K562 (cell line): ENCODE data around the gene TANC1. TPM values are rescaled to one million over a fixed set of nuclear protein-coding genes. Genes with fewer than 3 reads are reported as not detected.

Experiments
- ATAC-seq: fragments of 200-7000 bp; cut with Tn5 transposase; 3 replicates; pipeline ENCODE4 v1.9.1; 2020; ENCODE audit warnings: moderate library complexity
- BruUV-seq: library from RNA; stranded (reverse); fragments of 400-500 nt; replicated peaks from 2 replicates; lab custom pipeline; 2021; lab: Mats Ljungman, UMichigan
- CTCF ChIA-PET: fragments of 300-600 bp; formaldehyde crosslinking; extraction: SDS; loops from one replicate; lab custom pipeline; 2021; ENCODE audit warnings: low intra/inter-chr PET ratio; lab: Yijun Ruan, JAX
- POLR2A ChIA-PET: fragments of 300-600, 350-650 bp; sonication (Branson Sonifier 250); formaldehyde crosslinking; extraction: SDS; loops from one replicate; lab custom pipeline; 2021; ENCODE audit warnings: antibody characterized with exemption, inconsistent platforms; lab: Yijun Ruan, JAX
- DNase-seq, 4 experiments: peaks; one replicate each; pipeline versions ENCODE4 v3.0.0 to v3.0.0-alpha.2; 2011 to 2018; ENCODE audit warnings: low spot score in 3 of 4, mixed read lengths in 3 of 4; ENCODE audit errors: extremely low read depth in 1 of 4
- FAIRE-seq: peaks from 2 replicates; lab custom pipeline; 2011; peaks lifted over from hg19 to GRCh38; lab: Jason Lieb, UNC
- H2AFZ ChIP-seq: 2 replicates; pipeline ENCODE4 v1.6.0; 2011; ENCODE audit warnings: low read depth, low read length, control low read depth, inconsistent platforms
- H3K27ac ChIP-seq: fragments of 200-600 bp; 3 replicates; pipeline ENCODE4 v1.8.0; 2011; ENCODE audit warnings: low read depth, mild to moderate bottlenecking, control low read depth, inconsistent platforms, low read length, moderate library complexity, mixed read lengths; ENCODE audit errors: extremely low read depth
- H3K27me3 ChIP-seq, 2 experiments: fragments of 300-600 bp in 1 of 2; 2 replicates in 1 of 2; 3 replicates in 1 of 2; pipeline versions ENCODE4 v1.6.0 to v1.8.0; 2011; ENCODE audit warnings: inconsistent platforms in 2 of 2, low read length in 2 of 2, mild to moderate bottlenecking in 1 of 2, mixed read lengths in 1 of 2, moderate library complexity in 1 of 2; ENCODE audit not compliant: control insufficient read depth in 2 of 2, insufficient read depth in 2 of 2
- H3K36me3 ChIP-seq: fragments of 300-600 bp; 3 replicates; pipeline ENCODE4 v1.8.0; 2011; ENCODE audit warnings: mild to moderate bottlenecking, low read length, inconsistent platforms; ENCODE audit not compliant: control insufficient read depth, insufficient read depth
- H3K4me1 ChIP-seq, 2 experiments: fragments of 200-600 bp in 1 of 2; replicated peaks in 1 of 2; 2 replicates in 1 of 2; 3 replicates in 1 of 2; pipeline versions ENCODE4 v1.5.1 to v1.8.0; 2011; ENCODE audit warnings: inconsistent platforms in 2 of 2, low read length in 2 of 2, mild to moderate bottlenecking in 1 of 2, mixed read lengths in 1 of 2, moderate library complexity in 1 of 2; ENCODE audit not compliant: control insufficient read depth in 2 of 2, insufficient read depth in 2 of 2
- H3K4me2 ChIP-seq: 2 replicates; pipeline ENCODE4 v1.6.1; 2011; ENCODE audit warnings: low read length, control low read depth, inconsistent platforms, mixed read lengths; ENCODE audit not compliant: insufficient read depth
- H3K4me3 ChIP-seq: fragments of 200-600 bp; sonication (generic), shearing (Covaris generic); 2 replicates; pipeline ENCODE4 v1.5.1; 2016; ENCODE audit warnings: control low read depth, inconsistent platforms
- H3K79me2 ChIP-seq: fragments of 200-600 bp; 3 replicates; pipeline ENCODE4 v1.8.0; 2011; ENCODE audit warnings: low read length, inconsistent platforms; ENCODE audit not compliant: control insufficient read depth, insufficient read depth
- H3K9ac ChIP-seq, 2 experiments: 2 replicates each; pipeline versions ENCODE4 v1.6.0 to v1.6.1; 2011; ENCODE audit warnings: low read depth in 2 of 2, low read length in 2 of 2, control low read depth in 1 of 2, inconsistent platforms in 1 of 2, mild to moderate bottlenecking in 1 of 2, mixed read lengths in 1 of 2; ENCODE audit not compliant: insufficient read depth in 1 of 2
- H3K9me1 ChIP-seq: one replicate; pipeline ENCODE4 v1.6.0; 2011; ENCODE audit warnings: inconsistent platforms, mild to moderate bottlenecking, low read length, moderate library complexity; ENCODE audit not compliant: control insufficient read depth, insufficient read depth
- H3K9me3 ChIP-seq: replicated peaks from 2 replicates; pipeline ENCODE4 v1.5.1; 2011; ENCODE audit warnings: low read depth, low read length, inconsistent platforms; ENCODE audit not compliant: control insufficient read depth, insufficient read depth
- H4K20me1 ChIP-seq: replicated peaks from 2 replicates; pipeline ENCODE4 v1.6.1; 2011; ENCODE audit warnings: low read length, inconsistent platforms, mixed read lengths; ENCODE audit not compliant: control insufficient read depth, insufficient read depth
- DMBX1 ChIP-seq: fragments of 250-450 bp; sonication (Bioruptor Pico); IDR thresholded peaks from 2 replicates; pipeline ENCODE4 v1.8.0; 2022; ENCODE audit warnings: inconsistent platforms, mild to moderate bottlenecking, moderate library complexity, borderline replicate concordance
- E2F8 ChIP-seq: fragments of 450-650 bp; IDR thresholded peaks from 2 replicates; pipeline ENCODE4 v1.7.1; 2018; ENCODE audit warnings: mild to moderate bottlenecking, low read depth; ENCODE audit not compliant: partially characterized antibody
- ELF2 ChIP-seq: fragments of 250-450 bp; sonication (Bioruptor Pico); IDR thresholded peaks from 2 replicates; pipeline ENCODE4 v1.5.0; 2021; ENCODE audit warnings: mild to moderate bottlenecking
- ERF ChIP-seq: fragments of 450-650 bp; formaldehyde crosslinking; IDR thresholded peaks from 2 replicates; pipeline ENCODE4 v1.4.0; 2020; ENCODE audit warnings: mild to moderate bottlenecking, mixed read lengths
- NR2F6 ChIP-seq: fragments of 450-650 bp; formaldehyde crosslinking; IDR thresholded peaks from 2 replicates; pipeline ENCODE4 v1.4.0; 2020; ENCODE audit warnings: mild to moderate bottlenecking
- SETDB1 ChIP-seq: IDR thresholded peaks from one replicate; pipeline ENCODE4 v1.6.1; 2012; ENCODE audit warnings: low read length, control low read depth, inconsistent platforms
- SIN3B ChIP-seq: fragments of 450-650 bp; IDR thresholded peaks from 2 replicates; pipeline ENCODE4 v1.6.1; 2017; ENCODE audit warnings: low read depth, mild to moderate bottlenecking, moderate library complexity
- SMAD4 ChIP-seq: fragments of 250-450 bp; sonication (Bioruptor Pico); conservative IDR thresholded peaks from 2 replicates; pipeline ENCODE4 v1.8.0; 2021; ENCODE audit warnings: inconsistent platforms, mild to moderate bottlenecking, moderate library complexity
- ZNF134 ChIP-seq: fragments of 250-450 bp; sonication (Bioruptor Pico); conservative IDR thresholded peaks from 2 replicates; pipeline ENCODE4 v1.4.0; 2020
- ZNF274 ChIP-seq: IDR thresholded peaks from 2 replicates; pipeline ENCODE4 v1.6.1; 2011; ENCODE audit warnings: low read depth, mild to moderate bottlenecking, low read length, moderate library complexity, borderline replicate concordance
- ZNF384 ChIP-seq: IDR thresholded peaks from 2 replicates; pipeline ENCODE4 v1.6.1; 2012; ENCODE audit warnings: low read depth, low read length, improper control_type of control experiment
- ZNF584 ChIP-seq: fragments of 200-800 bp; sonication (Bioruptor generic); IDR thresholded peaks from 2 replicates; pipeline ENCODE4 v1.6.1; 2016; ENCODE audit warnings: low read depth, mild to moderate bottlenecking, missing genetic modification characterization, missing compliant biosample characterization
- WGBS: fragments of 100-300 bp; shearing (Covaris generic); methylation state at CpG from one replicate; pipeline ENCODE4 v1.1.6; 2016; ENCODE audit warnings: low coverage, mixed read lengths; ENCODE audit not compliant: insufficient coverage; ENCODE audit errors: missing lambda C conversion rate; 5-methylcytosine and 5-hydroxymethylcytosine counted together
- in situ Hi-C: fragments of 300-500 bp; cut with MboI; formaldehyde crosslinking; loops from 4 replicates; pipeline ENCODE4 v1.15.0; 2018; ENCODE audit warnings: inconsistent platforms, mixed read lengths
- intact Hi-C: fragments of 100-400 bp; cut with micrococcal nuclease; formaldehyde crosslinking; loops from 2 replicates; pipeline ENCODE4 v1.14.2; 2022
- polyA plus RNA-seq, 8 experiments: library from polyadenylated mRNA; depleted of rRNA in 4 of 8; stranded (reverse) in 5 of 8; unstranded in 3 of 8; fragments of >200 nt; fragmentation: Nextera tagmentation in 2 of 8; fragmentation: Illumina TruSeq in 1 of 8; extraction: Ambion mirVana in 2 of 8; extraction: Trizol in 1 of 8; gene quantifications; 2 replicates each; pipeline versions ENCODE4 v1.2.1 to v1.2.3, GENCODE V29; 2011 to 2014; ENCODE audit warnings: inconsistent platforms in 1 of 8, missing spikeins in 1 of 8
- total RNA-seq, 7 experiments: library from RNA; depleted of rRNA in 6 of 7; stranded (reverse); fragments of >200 nt in 6 of 7; fragmentation: Illumina TruSeq in 2 of 7; extraction: Trizol in 2 of 7; gene quantifications; 2 replicates each; pipeline versions ENCODE4 v1.2.1 to v1.2.3, GENCODE V29; 2011 to 2021; ENCODE audit warnings: low replicate concordance in 1 of 7
- TF ChIP-seq, protein P1 (sequence below): fragments of 250-450 bp; sonication (Bioruptor Pico); IDR thresholded peaks from 2 replicates; pipeline ENCODE4 v1.5.0; 2021; ENCODE audit warnings: mild to moderate bottlenecking, moderate library complexity
- TF ChIP-seq, protein P2 (sequence below): fragments of 450-650 bp; formaldehyde crosslinking; IDR thresholded peaks from 2 replicates; pipeline ENCODE4 v1.4.0; 2020; ENCODE audit warnings: mild to moderate bottlenecking, moderate library complexity

TANC1 gene
- total and polyA plus RNA-seq, 9 of the 15 experiments (the other 6 are each of a cell fraction or from before 2014, with no cell fraction given): under 0.01 to 0.20 (median 0.07) TPM; not detected in 1

- CTCF ChIA-PET: interaction anchor here (0.6 to 0.7 kb wide), 2 partner anchors 24 to 202 kb away, joined by 6 to 7 read pairs; no protein-coding TSS in a partner anchor
- no peak overlapping the region for H3K9ac ChIP-seq
- intact Hi-C loops (no loop called here), in situ Hi-C loops (no loop called here)
- FAIRE-seq (no peak), DNase-seq (peak in 2 of 4 experiments; percentile 30 to 66), ATAC-seq (peak; percentile 60)
- H3K9me1 ChIP-seq: no peaks in the 10 kb centered on the region
- peaks cover 6 to 10% of the 10 kb centered on the region in 2 experiments; a peak in 4 of 5 replicates for H3K4me1 ChIP-seq
- 16% methylated on average over 4 of the region's 4 CpGs for WGBS
- POLR2A ChIA-PET: interaction anchor here (0.6 to 7.5 kb wide), 9 partner anchors 12 to 1733 kb away, joined by 3 to 48 read pairs (median 4); no protein-coding TSS in a partner anchor
- H3K27me3 ChIP-seq: peaks cover 18 to 51% of the 10 kb centered on the region in 2 experiments; a peak in 4 of 5 replicates
- H3K79me2 ChIP-seq: no peaks in the 10 kb centered on the region
- H3K9me3 ChIP-seq: no peaks in the 10 kb centered on the region
- no TSS peak for BruUV-seq
- no peak overlapping the region for H2AFZ ChIP-seq
- H3K36me3 ChIP-seq: no peaks in the 10 kb centered on the region
- no peak overlapping the region for H3K27ac ChIP-seq
- no peak overlapping the region for H3K4me2 ChIP-seq
- no peak overlapping the region for H3K4me3 ChIP-seq
- H4K20me1 ChIP-seq: no peaks in the 10 kb centered on the region
- TF ChIP-seq NR2F6 (CRISPR knock-in tag) (no peak), SIN3B (no peak), ELF2 (CRISPR knock-in tag) (no peak), ZNF384 (no peak; the same call in 1 of the 2 replicates), SMAD4 (CRISPR knock-in tag) (peak; percentile 99), ZNF584 (CRISPR knock-in tag) (no peak), E2F8 (peak; percentile 48), ZNF274 (no peak), ZNF134 (CRISPR knock-in tag) (0 out of 2 replicates have a peak, but pooled peaks have one; percentile 54), ERF (CRISPR knock-in tag) (no peak), SETDB1 (no peak), DMBX1 (peak; percentile 58; the same call in 1 of the 2 replicates)
- TF ChIP-seq, protein P1, sequence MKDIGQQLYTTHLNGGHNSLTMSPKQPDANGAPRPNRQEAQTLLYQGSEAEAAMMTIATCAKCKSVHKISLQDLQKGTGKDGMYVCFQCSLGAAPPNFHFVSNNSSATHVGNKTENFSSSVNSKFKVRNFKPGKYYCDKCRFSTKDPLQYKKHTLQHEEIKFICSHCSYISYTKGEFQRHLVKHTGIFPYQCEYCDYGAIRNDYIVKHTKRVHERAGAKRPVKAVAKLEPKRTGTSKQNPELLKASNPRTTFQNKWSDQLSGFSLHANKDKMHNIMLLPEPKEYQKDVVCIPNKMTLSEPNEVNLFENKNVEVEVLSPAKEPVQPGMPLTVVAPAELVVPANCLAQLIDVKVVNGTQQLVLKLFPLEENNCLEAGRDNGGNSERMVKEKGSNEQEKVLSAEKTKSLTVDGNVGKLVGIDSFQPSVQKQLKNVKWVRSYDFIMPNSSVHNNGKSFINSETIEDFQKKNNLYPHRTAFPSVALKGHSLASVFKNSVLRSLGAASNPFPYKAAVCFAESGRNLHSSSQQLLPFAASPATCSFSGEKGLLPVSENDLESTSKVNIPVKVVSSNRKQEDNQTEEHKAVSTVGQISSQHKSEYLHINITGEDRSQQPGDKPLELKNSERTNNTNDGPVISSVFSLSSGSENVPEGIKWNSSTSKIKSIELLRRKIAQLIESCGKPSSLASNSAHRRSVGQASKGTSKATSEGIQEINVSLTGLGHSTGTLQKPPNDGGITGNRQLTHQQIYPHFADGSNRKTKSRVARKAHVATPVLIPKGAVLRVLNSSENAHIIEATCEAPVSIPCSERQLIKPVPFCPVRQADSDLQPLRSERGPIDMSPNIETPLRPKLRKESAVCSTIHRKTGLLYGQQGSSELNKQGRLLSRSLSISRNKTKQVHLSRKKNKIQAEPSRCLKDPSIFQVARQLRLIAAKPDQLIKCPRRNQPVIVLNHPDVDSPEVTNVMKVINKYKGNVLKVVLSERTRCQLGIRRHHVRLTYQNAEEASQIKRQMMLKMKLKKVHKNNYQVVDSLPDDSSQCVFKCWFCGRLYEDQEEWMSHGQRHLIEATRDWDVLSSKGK (CRISPR knock-in tag): no peak
- TF ChIP-seq, protein P2, sequence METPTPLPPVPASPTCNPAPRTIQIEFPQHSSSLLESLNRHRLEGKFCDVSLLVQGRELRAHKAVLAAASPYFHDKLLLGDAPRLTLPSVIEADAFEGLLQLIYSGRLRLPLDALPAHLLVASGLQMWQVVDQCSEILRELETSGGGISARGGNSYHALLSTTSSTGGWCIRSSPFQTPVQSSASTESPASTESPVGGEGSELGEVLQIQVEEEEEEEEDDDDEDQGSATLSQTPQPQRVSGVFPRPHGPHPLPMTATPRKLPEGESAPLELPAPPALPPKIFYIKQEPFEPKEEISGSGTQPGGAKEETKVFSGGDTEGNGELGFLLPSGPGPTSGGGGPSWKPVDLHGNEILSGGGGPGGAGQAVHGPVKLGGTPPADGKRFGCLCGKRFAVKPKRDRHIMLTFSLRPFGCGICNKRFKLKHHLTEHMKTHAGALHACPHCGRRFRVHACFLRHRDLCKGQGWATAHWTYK (CRISPR knock-in tag): peak; percentile 67; the same call in 1 of the 2 replicates
These were observed 183.8 kb downstream of the TANC1 start for GRCh38 chr2:159152128-159152778.
